ENCODE results near the gene RAN. TPM values are rescaled to one million over a fixed set of nuclear protein-coding genes. Genes with fewer than 3 reads are reported as not detected.
"Not testable (repeated sequence)": the region's sequence is repeated elsewhere in the genome, so short reads cannot be mapped to it uniquely, and the experiment has no call there.

RAN gene
- total RNA-seq, 4 donors from 2014 or later = 157 to 211 (median 197) TPM

DNA sequence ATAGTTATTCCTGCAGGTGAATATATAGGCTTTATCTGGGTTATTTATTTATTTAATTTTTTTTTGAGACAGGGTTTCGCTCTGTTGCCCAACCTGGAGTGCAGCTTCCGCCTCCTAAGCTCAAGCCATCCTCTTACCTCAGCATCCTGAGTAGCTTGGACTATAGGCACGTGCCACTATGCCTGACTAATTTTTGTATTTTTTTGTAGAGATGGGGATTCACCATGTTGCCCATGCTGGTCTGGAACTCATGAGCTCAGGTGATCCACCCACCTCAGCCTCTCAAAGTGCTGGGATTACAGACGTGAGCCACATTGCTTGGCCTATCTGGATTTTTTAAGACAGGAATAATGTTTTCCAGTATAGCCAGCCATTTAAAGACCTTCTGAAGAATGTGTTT lies 2.0 kb downstream of the RAN start:
- intact Hi-C loops (cut with DNase I) = no loop called here
- peaks cover 16 to 41% (median 35%) of the 10 kb centered on the region in 4 donors for H3K4me1 ChIP-seq
- H3K27ac ChIP-seq (replicated peaks in 1 of 4) = no peak overlapping the region
- WGBS = 81% methylated on average over 4 of the region's 4 CpGs
- H3K4me3 ChIP-seq = no peak overlapping the region
- H3K27me3 ChIP-seq = no peaks in the 10 kb centered on the region
- no peak for DNase-seq (ENCODE audit: extremely low spot score)
- TF ChIP-seq, protein P1, sequence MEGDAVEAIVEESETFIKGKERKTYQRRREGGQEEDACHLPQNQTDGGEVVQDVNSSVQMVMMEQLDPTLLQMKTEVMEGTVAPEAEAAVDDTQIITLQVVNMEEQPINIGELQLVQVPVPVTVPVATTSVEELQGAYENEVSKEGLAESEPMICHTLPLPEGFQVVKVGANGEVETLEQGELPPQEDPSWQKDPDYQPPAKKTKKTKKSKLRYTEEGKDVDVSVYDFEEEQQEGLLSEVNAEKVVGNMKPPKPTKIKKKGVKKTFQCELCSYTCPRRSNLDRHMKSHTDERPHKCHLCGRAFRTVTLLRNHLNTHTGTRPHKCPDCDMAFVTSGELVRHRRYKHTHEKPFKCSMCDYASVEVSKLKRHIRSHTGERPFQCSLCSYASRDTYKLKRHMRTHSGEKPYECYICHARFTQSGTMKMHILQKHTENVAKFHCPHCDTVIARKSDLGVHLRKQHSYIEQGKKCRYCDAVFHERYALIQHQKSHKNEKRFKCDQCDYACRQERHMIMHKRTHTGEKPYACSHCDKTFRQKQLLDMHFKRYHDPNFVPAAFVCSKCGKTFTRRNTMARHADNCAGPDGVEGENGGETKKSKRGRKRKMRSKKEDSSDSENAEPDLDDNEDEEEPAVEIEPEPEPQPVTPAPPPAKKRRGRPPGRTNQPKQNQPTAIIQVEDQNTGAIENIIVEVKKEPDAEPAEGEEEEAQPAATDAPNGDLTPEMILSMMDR (IDR thresholded peaks at IDR 0.05) = no peak
- TF ChIP-seq EP300 (IDR thresholded peaks at IDR 0.05) (no peak), POLR2A (IDR thresholded peaks at IDR 0.05; ENCODE audit: low read depth) (no peak), POLR2AphosphoS5 (IDR thresholded peaks at IDR 0.05) (no peak)
- H3K9me3 ChIP-seq = no peaks in the 10 kb centered on the region
- H3K36me3 ChIP-seq = peaks cover 34 to 58% (median 42%) of the 10 kb centered on the region in 4 donors

DNA sequence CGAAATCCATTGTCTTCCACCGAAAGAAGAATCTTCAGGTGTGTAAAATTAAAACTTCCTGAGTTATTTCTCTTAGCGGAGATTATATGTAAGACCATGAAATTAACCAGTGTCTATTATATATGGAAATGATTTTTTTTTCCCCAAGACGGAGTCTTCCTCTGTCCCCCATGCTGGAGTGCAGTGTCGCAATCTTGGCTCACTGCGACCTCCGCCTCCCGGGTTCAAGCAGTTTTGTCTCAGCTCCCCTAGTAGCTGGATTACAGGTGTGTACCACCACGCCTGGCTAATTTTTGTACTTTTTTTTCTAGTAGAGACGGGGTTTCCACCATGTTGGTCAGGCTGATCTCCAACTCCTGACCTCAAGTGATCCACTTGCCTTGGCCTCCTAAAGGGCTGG lies 2.8 kb downstream of the RAN start:
- intact Hi-C loops (cut with DNase I) = no loop called here
- TF ChIP-seq, protein P1 (IDR thresholded peaks at IDR 0.05) = no peak
- TF ChIP-seq POLR2A (IDR thresholded peaks at IDR 0.05; ENCODE audit: low read depth) (no peak), POLR2AphosphoS5 (IDR thresholded peaks at IDR 0.05) (no peak), EP300 (IDR thresholded peaks at IDR 0.05) (no peak)
- no peak for DNase-seq (ENCODE audit: extremely low spot score)
- 92% methylated on average over 10 of the region's 10 CpGs for WGBS
- no peaks in the 10 kb centered on the region for H3K9me3 ChIP-seq
- no peaks in the 10 kb centered on the region for H3K27me3 ChIP-seq
- no peak overlapping the region for H3K27ac ChIP-seq (replicated peaks in 1 of 4)
- no peak overlapping the region for H3K4me3 ChIP-seq
- H3K4me1 ChIP-seq = peaks cover 16 to 41% (median 35%) of the 10 kb centered on the region in 4 donors
- H3K36me3 ChIP-seq = peaks cover 34 to 58% (median 42%) of the 10 kb centered on the region in 4 donors

DNA sequence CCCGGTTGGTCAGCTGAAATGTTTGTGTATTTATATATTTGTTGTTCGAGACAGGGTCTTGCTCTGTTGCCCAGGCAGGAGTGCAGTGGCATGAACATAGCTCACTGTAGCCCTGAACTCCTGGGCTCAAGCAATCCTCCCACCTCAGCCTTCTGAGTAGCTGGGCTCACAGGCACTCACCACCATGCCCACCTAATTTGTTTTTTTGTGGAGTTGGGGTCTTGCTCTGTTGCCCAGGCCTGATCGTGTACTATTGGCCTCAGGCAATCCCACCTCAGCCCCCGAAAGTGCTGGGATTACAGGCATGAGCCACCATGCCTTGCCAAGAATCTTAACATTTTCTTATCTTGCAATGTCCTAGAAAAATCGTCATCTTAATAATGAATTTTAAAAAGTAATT lies 3.3 kb downstream of the RAN start:
- Histone ChIP-seq H3K9me3 (no peaks in the 10 kb centered on the region), H3K4me1 (peaks cover 16 to 41% (median 35%) of the 10 kb centered on the region in 4 donors), H3K27ac (replicated peaks in 1 of 4) (no peak overlapping the region), H3K4me3 (no peak overlapping the region), H3K36me3 (peaks cover 34 to 58% (median 42%) of the 10 kb centered on the region in 4 donors), H3K27me3 (no peaks in the 10 kb centered on the region)
- intact Hi-C loops (cut with DNase I) = no loop called here
- TF ChIP-seq, protein P1 (IDR thresholded peaks at IDR 0.05) = no peak
- no peak for TF ChIP-seq POLR2A (IDR thresholded peaks at IDR 0.05; ENCODE audit: low read depth)
- TF ChIP-seq EP300 (IDR thresholded peaks at IDR 0.05) = no peak
- no peak for TF ChIP-seq POLR2AphosphoS5 (IDR thresholded peaks at IDR 0.05)
- WGBS = 85% methylated on average over 5 of the region's 5 CpGs
- DNase-seq (ENCODE audit: extremely low spot score) = no peak

DNA sequence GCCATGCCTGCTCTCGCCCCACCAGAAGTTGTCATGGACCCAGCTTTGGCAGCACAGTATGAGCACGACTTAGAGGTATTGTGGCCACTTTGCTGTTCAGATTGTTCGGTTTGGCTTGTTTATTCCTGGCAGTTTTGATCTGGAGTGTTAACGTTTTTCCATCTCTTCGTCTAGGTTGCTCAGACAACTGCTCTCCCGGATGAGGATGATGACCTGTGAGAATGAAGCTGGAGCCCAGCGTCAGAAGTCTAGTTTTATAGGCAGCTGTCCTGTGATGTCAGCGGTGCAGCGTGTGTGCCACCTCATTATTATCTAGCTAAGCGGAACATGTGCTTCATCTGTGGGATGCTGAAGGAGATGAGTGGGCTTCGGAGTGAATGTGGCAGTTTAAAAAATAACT lies 3.8 kb downstream of the RAN start:
- Histone ChIP-seq H3K4me1 (peaks cover 16 to 43% (median 34%) of the 10 kb centered on the region in 4 donors), H3K36me3 (peaks cover 34 to 58% (median 42%) of the 10 kb centered on the region in 4 donors)
- H3K9me3 ChIP-seq; DNase-seq (ENCODE audit: extremely low spot score); H3K27me3 ChIP-seq; H3K4me3 ChIP-seq; intact Hi-C loops (cut with DNase I); H3K27ac ChIP-seq (replicated peaks in 1 of 4): not testable (repeated sequence)
- 81% methylated on average over 11 of the region's 11 CpGs for WGBS

DNA sequence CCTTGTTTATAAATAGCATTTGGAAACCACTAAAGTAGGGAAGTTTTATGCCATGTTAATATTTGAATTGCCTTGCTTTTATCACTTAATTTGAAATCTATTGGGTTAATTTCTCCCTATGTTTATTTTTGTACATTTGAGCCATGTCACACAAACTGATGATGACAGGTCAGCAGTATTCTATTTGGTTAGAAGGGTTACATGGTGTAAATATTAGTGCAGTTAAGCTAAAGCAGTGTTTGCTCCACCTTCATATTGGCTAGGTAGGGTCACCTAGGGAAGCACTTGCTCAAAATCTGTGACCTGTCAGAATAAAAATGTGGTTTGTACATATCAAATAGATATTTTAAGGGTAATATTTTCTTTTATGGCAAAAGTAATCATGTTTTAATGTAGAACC lies 4.4 kb downstream of the RAN start:
- Histone ChIP-seq H3K27me3 (no peaks in the 10 kb centered on the region), H3K9me3 (no peaks in the 10 kb centered on the region), H3K4me1 (peaks cover 14 to 37% (median 29%) of the 10 kb centered on the region in 4 donors), H3K27ac (replicated peaks in 1 of 4) (no peak overlapping the region), H3K36me3 (peaks cover 34 to 58% (median 42%) of the 10 kb centered on the region in 4 donors), H3K4me3 (no peak overlapping the region)
- DNase-seq (ENCODE audit: extremely low spot score) = no peak
- intact Hi-C loops (cut with DNase I) = no loop called here
- TF ChIP-seq, protein P1 (IDR thresholded peaks at IDR 0.05) = no peak
- no peak for TF ChIP-seq POLR2AphosphoS5 (IDR thresholded peaks at IDR 0.05)
- no peak for TF ChIP-seq POLR2A (IDR thresholded peaks at IDR 0.05; ENCODE audit: low read depth)
- no peak for TF ChIP-seq EP300 (IDR thresholded peaks at IDR 0.05)

Measured in esophagus muscularis mucosa (tissue), 4 donors.